ENCODE results near the gene PRKAA1. TPM values are rescaled to one million over a fixed set of nuclear protein-coding genes. Genes with fewer than 3 reads are reported as not detected.

The PRKAA1 gene
- polyA plus RNA-seq, 1 of the 3 experiments (the other 2 are of a cell fraction) = 23.2 TPM

- TF ChIP-seq, protein P1, sequence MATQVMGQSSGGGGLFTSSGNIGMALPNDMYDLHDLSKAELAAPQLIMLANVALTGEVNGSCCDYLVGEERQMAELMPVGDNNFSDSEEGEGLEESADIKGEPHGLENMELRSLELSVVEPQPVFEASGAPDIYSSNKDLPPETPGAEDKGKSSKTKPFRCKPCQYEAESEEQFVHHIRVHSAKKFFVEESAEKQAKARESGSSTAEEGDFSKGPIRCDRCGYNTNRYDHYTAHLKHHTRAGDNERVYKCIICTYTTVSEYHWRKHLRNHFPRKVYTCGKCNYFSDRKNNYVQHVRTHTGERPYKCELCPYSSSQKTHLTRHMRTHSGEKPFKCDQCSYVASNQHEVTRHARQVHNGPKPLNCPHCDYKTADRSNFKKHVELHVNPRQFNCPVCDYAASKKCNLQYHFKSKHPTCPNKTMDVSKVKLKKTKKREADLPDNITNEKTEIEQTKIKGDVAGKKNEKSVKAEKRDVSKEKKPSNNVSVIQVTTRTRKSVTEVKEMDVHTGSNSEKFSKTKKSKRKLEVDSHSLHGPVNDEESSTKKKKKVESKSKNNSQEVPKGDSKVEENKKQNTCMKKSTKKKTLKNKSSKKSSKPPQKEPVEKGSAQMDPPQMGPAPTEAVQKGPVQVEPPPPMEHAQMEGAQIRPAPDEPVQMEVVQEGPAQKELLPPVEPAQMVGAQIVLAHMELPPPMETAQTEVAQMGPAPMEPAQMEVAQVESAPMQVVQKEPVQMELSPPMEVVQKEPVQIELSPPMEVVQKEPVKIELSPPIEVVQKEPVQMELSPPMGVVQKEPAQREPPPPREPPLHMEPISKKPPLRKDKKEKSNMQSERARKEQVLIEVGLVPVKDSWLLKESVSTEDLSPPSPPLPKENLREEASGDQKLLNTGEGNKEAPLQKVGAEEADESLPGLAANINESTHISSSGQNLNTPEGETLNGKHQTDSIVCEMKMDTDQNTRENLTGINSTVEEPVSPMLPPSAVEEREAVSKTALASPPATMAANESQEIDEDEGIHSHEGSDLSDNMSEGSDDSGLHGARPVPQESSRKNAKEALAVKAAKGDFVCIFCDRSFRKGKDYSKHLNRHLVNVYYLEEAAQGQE (IDR thresholded peaks at IDR 0.05; ENCODE audit: low read depth, low read length) = no peak
- TF ChIP-seq EP300 (IDR thresholded peaks at IDR 0.05; ENCODE audit: borderline replicate concordance in 1 of 2, low read depth in 1 of 2, low read length in 1 of 2) (no peak), RAD21 (IDR thresholded peaks at IDR 0.05; ENCODE audit: low read length) (no peak), TCF12 (IDR thresholded peaks at IDR 0.05) (no peak), FOXJ3 (CRISPR knock-in tag; IDR thresholded peaks at IDR 0.05) (no peak), NFIC (IDR thresholded peaks at IDR 0.05; ENCODE audit: borderline replicate concordance) (no peak)
Measured at GRCh38 chr5:40775846-40776657, 22.1 kb downstream of the PRKAA1 start (continued).

DNA sequence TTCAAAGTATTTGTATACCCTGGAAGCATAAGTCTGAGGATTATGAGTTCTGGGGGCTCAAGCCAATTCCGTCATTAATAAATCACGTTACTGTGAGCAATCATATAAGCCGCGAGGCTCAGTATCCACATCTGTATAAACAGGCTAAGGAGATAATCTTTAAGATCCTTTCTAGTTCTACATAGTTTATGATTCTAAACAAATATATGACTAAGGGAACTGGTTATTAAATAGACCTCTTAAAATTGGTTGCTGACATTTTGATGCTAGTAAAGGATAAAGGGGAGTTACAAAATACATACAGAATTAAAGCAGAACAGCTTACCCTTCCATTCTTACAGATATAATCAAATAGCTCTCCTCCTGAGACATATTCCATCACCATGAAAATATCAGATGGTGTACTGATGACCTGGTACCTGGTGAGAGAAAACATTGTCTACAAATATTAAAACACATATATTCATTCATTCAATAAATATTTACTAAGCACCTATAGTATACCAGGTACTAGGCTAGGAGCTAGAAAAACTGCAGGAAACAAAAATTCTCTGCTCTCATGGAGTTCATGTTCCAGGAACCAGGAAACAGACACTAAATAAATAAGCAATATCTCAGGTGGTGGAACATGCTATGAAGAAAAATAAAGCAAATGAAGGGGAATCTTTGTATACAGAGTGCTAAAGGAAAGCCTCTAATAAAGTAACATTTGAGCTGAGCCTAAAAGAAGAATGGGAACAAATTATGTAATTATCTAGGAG is 22.9 kb downstream of the PRKAA1 start:
- WGBS (ENCODE audit: low lambda C conversion rate) = 92% methylated on average over 4 of the region's 4 CpGs
- H3K36me3 ChIP-seq (replicated peaks in 1 of 2; ENCODE audit: control insufficient read depth in 1 of 2, insufficient read depth in 2 of 2, low read length in 1 of 2) = peaks cover 45 to 55% of the 10 kb centered on the region in 2 experiments
- H3K9ac ChIP-seq = no peak overlapping the region
- TF ChIP-seq USF2 (IDR thresholded peaks at IDR 0.05; ENCODE audit: borderline replicate concordance, low read depth, low read length) (no peak), RCOR1 (IDR thresholded peaks at IDR 0.05; ENCODE audit: low read length) (no peak), TEAD4 (IDR thresholded peaks at IDR 0.05; ENCODE audit: borderline replicate concordance, insufficient read depth) (no peak), NRF1 (IDR thresholded peaks at IDR 0.05; ENCODE audit: low read depth, low read length) (no peak), FOXM1 (IDR thresholded peaks at IDR 0.05; ENCODE audit: low read depth) (no peak), GATA2 (CRISPR knock-in tag; IDR thresholded peaks at IDR 0.05) (no peak), SIN3A (IDR thresholded peaks at IDR 0.05; ENCODE audit: borderline replicate concordance, low read depth, low read length) (no peak), TAF1 (IDR thresholded peaks at IDR 0.05; ENCODE audit: borderline replicate concordance, low read depth, low read length) (no peak), RXRA (IDR thresholded peaks at IDR 0.05; ENCODE audit: borderline replicate concordance, low read depth) (no peak), ELF1 (IDR thresholded peaks at IDR 0.05) (no peak), FOSL2 (IDR thresholded peaks at IDR 0.05; ENCODE audit: borderline replicate concordance, low read depth) (no peak), MAX (IDR thresholded peaks at IDR 0.05; ENCODE audit: low read depth) (no peak), MXI1 (IDR thresholded peaks at IDR 0.05; ENCODE audit: low read depth, low read length) (no peak), EP300 (IDR thresholded peaks at IDR 0.05; ENCODE audit: borderline replicate concordance in 1 of 2, low read depth in 1 of 2, low read length in 1 of 2) (no peak)
- TF ChIP-seq, protein P2, sequence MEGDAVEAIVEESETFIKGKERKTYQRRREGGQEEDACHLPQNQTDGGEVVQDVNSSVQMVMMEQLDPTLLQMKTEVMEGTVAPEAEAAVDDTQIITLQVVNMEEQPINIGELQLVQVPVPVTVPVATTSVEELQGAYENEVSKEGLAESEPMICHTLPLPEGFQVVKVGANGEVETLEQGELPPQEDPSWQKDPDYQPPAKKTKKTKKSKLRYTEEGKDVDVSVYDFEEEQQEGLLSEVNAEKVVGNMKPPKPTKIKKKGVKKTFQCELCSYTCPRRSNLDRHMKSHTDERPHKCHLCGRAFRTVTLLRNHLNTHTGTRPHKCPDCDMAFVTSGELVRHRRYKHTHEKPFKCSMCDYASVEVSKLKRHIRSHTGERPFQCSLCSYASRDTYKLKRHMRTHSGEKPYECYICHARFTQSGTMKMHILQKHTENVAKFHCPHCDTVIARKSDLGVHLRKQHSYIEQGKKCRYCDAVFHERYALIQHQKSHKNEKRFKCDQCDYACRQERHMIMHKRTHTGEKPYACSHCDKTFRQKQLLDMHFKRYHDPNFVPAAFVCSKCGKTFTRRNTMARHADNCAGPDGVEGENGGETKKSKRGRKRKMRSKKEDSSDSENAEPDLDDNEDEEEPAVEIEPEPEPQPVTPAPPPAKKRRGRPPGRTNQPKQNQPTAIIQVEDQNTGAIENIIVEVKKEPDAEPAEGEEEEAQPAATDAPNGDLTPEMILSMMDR (IDR thresholded peaks at IDR 0.05) = no peak
- TF ChIP-seq, protein P3, sequence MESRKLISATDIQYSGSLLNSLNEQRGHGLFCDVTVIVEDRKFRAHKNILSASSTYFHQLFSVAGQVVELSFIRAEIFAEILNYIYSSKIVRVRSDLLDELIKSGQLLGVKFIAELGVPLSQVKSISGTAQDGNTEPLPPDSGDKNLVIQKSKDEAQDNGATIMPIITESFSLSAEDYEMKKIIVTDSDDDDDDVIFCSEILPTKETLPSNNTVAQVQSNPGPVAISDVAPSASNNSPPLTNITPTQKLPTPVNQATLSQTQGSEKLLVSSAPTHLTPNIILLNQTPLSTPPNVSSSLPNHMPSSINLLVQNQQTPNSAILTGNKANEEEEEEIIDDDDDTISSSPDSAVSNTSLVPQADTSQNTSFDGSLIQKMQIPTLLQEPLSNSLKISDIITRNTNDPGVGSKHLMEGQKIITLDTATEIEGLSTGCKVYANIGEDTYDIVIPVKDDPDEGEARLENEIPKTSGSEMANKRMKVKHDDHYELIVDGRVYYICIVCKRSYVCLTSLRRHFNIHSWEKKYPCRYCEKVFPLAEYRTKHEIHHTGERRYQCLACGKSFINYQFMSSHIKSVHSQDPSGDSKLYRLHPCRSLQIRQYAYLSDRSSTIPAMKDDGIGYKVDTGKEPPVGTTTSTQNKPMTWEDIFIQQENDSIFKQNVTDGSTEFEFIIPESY (IDR thresholded peaks at IDR 0.05; ENCODE audit: borderline replicate concordance, low read depth) = no peak
- H3F3A ChIP-seq (replicated peaks; ENCODE audit: insufficient read depth) = peaks cover 5% of the 10 kb centered on the region
- H3K4me1 ChIP-seq (ENCODE audit: control insufficient read depth in 1 of 2, insufficient read depth in 2 of 2, low read depth in 1 of 2, low read length in 1 of 2) = peaks cover 0 to 4% of the 10 kb centered on the region in 2 experiments; a peak in 2 of 4 replicates
- no peak overlapping the region for H2AFZ ChIP-seq (ENCODE audit: low read depth)
- no peak for DNase-seq
- no peaks in the 10 kb centered on the region for H3K9me2 ChIP-seq
- H3K27me3 ChIP-seq (ENCODE audit: insufficient read depth) = no peaks in the 10 kb centered on the region
- no peak overlapping the region for H3K4me2 ChIP-seq
- no peaks in the 10 kb centered on the region for H3K9me3 ChIP-seq
- H4K20me1 ChIP-seq (ENCODE audit: insufficient read depth) = peaks cover 18% of the 10 kb centered on the region
- H3K27ac ChIP-seq (ENCODE audit: low read depth in 2 of 2, low read length in 1 of 2) = no peak overlapping the region; a peak in 1 of 4 replicates
- POLR2A ChIA-PET = no interaction called here
- peaks cover 49% of the 10 kb centered on the region for H3K79me2 ChIP-seq (ENCODE audit: insufficient read depth)
- H3K4me3 ChIP-seq (ENCODE audit: low read depth in 2 of 2, low read length in 1 of 2) = no peak overlapping the region
- CTCF ChIA-PET = interaction anchor here (0.9 to 2.2 kb wide), 2 partner anchors 19 to 819 kb away, joined by 3 to 6 read pairs; partner anchors contain the start of gene TTC33
